SK-N-SH treated with all-trans-retinoic acid at 6 μM for 48 hours (cell line): ENCODE measurements around the gene RNU7-1.

ENCODE experiments used
- ARNTL ChIP-seq: fragments of 450-650 bp; formaldehyde crosslinking; IDR thresholded peaks from 2 replicates; pipeline ENCODE4 v1.5.0; 2020; ENCODE audit warnings: low read depth, mild to moderate bottlenecking, moderate library complexity, borderline replicate concordance
- BACH2 ChIP-seq: fragments of 250-450 bp; sonication (Bioruptor Pico); IDR thresholded peaks from 2 replicates; pipeline ENCODE4 v1.9.0; 2021; ENCODE audit warnings: mild to moderate bottlenecking, borderline replicate concordance
- ISL1 ChIP-seq: fragments of 250-450 bp; sonication (Bioruptor Pico); IDR thresholded peaks from 2 replicates; pipeline ENCODE4 v2.1.2; 2022; ENCODE audit warnings: mild to moderate bottlenecking, moderate library complexity
- RARB ChIP-seq: fragments of 250-450 bp; sonication (Bioruptor Pico); IDR thresholded peaks from 2 replicates; pipeline ENCODE4 v1.8.0; 2021; ENCODE audit warnings: mild to moderate bottlenecking, moderate library complexity
- TCF4 ChIP-seq: fragments of 250-450 bp; sonication (Bioruptor Pico); IDR thresholded peaks from 2 replicates; pipeline ENCODE4 v1.8.0; 2021; ENCODE audit warnings: mild to moderate bottlenecking, moderate library complexity, borderline replicate concordance
- TOX ChIP-seq: fragments of 250-450 bp; sonication (Bioruptor Pico); IDR thresholded peaks from 2 replicates; pipeline ENCODE4 v1.8.0; 2021; ENCODE audit warnings: mild to moderate bottlenecking, moderate library complexity, borderline replicate concordance
- ZC3H10 ChIP-seq: fragments of 250-450 bp; sonication (Bioruptor Pico); IDR thresholded peaks from 2 replicates; pipeline ENCODE4 v1.5.1; 2021; ENCODE audit warnings: mild to moderate bottlenecking, moderate library complexity
- ZNF565 ChIP-seq: fragments of 450-650 bp; formaldehyde crosslinking; conservative IDR thresholded peaks from 2 replicates; pipeline ENCODE4 v1.5.0; 2020; ENCODE audit warnings: low read depth, mild to moderate bottlenecking, moderate library complexity
- ZNF70 ChIP-seq: fragments of 450-650 bp; formaldehyde crosslinking; IDR thresholded peaks from 2 replicates; pipeline ENCODE4 v1.5.0; 2020; ENCODE audit warnings: mild to moderate bottlenecking, moderate library complexity
- TF ChIP-seq, protein P1 (sequence below): fragments of 250-450 bp; sonication (Bioruptor Pico); IDR thresholded peaks from 2 replicates; pipeline ENCODE4 v1.8.0; 2020; ENCODE audit warnings: mild to moderate bottlenecking, moderate library complexity, borderline replicate concordance
- TF ChIP-seq, protein P2 (sequence below): fragments of 250-450 bp; sonication (Bioruptor Pico); IDR thresholded peaks from 2 replicates; pipeline ENCODE4 v1.5.1; 2021; ENCODE audit warnings: mild to moderate bottlenecking, moderate library complexity
- TF ChIP-seq, protein P3 (sequence below): fragments of 250-450 bp; sonication (Bioruptor Pico); IDR thresholded peaks from 2 replicates; pipeline ENCODE4 v1.5.1; 2020; ENCODE audit warnings: low read depth, mild to moderate bottlenecking, moderate library complexity

DNA sequence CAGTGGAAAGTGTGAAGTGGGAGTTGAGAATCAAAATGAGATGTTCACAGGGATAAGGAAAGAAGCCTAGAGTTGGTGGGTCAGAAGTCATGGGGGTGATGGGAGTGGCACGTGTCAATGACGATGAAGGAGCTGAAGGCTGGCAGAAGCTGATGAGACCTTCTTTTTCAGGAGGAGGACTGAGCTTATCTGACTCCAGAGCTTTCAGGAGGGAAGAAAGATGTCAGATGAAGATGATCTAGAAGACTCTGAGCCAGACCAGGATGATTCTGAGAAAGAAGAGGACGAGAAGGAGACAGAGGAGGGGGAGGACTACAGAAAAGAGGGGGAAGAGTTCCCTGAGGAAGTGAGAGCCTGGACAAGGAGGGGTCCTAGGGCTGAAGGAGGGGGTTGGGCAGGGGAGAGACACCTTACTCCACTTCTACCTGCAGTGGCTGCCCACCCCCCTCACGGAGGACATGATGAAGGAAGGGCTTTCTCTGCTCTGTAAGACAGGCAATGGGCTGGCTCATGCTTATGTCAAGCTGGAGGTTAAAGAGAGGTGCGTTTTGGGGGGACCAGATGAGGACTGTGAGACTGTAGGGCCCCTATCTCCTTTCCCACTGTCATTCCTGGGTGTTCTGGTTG is 38.1 kb upstream of the RNU7-1 start:
- TF ChIP-seq TCF4, result no peak
- no peak for TF ChIP-seq ZNF565 (CRISPR knock-in tag)
- TF ChIP-seq ISL1, result no peak
- no peak for TF ChIP-seq RARB
- TF ChIP-seq ZC3H10 (CRISPR knock-in tag), result no peak
- TF ChIP-seq, protein P1, sequence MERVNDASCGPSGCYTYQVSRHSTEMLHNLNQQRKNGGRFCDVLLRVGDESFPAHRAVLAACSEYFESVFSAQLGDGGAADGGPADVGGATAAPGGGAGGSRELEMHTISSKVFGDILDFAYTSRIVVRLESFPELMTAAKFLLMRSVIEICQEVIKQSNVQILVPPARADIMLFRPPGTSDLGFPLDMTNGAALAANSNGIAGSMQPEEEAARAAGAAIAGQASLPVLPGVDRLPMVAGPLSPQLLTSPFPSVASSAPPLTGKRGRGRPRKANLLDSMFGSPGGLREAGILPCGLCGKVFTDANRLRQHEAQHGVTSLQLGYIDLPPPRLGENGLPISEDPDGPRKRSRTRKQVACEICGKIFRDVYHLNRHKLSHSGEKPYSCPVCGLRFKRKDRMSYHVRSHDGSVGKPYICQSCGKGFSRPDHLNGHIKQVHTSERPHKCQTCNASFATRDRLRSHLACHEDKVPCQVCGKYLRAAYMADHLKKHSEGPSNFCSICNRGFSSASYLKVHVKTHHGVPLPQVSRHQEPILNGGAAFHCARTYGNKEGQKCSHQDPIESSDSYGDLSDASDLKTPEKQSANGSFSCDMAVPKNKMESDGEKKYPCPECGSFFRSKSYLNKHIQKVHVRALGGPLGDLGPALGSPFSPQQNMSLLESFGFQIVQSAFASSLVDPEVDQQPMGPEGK, result no peak
- no peak for TF ChIP-seq TOX (CRISPR knock-in tag)
- no peak for TF ChIP-seq ARNTL (CRISPR knock-in tag)
- TF ChIP-seq, protein P2, sequence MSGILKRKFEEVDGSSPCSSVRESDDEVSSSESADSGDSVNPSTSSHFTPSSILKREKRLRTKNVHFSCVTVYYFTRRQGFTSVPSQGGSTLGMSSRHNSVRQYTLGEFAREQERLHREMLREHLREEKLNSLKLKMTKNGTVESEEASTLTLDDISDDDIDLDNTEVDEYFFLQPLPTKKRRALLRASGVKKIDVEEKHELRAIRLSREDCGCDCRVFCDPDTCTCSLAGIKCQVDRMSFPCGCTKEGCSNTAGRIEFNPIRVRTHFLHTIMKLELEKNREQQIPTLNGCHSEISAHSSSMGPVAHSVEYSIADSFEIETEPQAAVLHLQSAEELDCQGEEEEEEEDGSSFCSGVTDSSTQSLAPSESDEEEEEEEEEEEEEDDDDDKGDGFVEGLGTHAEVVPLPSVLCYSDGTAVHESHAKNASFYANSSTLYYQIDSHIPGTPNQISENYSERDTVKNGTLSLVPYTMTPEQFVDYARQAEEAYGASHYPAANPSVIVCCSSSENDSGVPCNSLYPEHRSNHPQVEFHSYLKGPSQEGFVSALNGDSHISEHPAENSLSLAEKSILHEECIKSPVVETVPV, result no peak
- TF ChIP-seq, protein P3, sequence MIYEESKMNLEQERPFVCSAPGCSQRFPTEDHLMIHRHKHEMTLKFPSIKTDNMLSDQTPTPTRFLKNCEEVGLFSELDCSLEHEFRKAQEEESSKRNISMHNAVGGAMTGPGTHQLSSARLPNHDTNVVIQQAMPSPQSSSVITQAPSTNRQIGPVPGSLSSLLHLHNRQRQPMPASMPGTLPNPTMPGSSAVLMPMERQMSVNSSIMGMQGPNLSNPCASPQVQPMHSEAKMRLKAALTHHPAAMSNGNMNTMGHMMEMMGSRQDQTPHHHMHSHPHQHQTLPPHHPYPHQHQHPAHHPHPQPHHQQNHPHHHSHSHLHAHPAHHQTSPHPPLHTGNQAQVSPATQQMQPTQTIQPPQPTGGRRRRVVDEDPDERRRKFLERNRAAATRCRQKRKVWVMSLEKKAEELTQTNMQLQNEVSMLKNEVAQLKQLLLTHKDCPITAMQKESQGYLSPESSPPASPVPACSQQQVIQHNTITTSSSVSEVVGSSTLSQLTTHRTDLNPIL (CRISPR knock-in tag), result no peak
- TF ChIP-seq BACH2 (CRISPR knock-in tag), result no peak
- TF ChIP-seq ZNF70 (CRISPR knock-in tag), result no peak
